OCI-LY7 (cell line): ENCODE measurements around the gene RNGTT.

Experiments
- CTCF ChIP-seq: fragments of 200-600 bp; sonication (generic); conservative IDR thresholded peaks from 2 replicates; pipeline ENCODE4 v1.5.1; 2014; ENCODE audit warnings: mild to moderate bottlenecking, antibody characterized with exemption, low read length, moderate library complexity, mixed read lengths
- EZH2phosphoT487 ChIP-seq: fragments of 200-600 bp; sonication (generic); IDR thresholded peaks from 2 replicates; pipeline ENCODE4 v1.6.1; 2018; ENCODE audit warnings: low read depth, borderline replicate concordance, mild to moderate bottlenecking, mixed run types, antibody characterized with exemption, low read length, moderate library complexity, mixed read lengths

- TF ChIP-seq CTCF = no peak
- TF ChIP-seq EZH2phosphoT487 = no peak
Observed at GRCh38 chr6:88750936-88751335, 212.5 kb downstream of the RNGTT start.
